Measurements from ENCODE around the gene KLHL29. TPM values are rescaled to one million over a fixed set of nuclear protein-coding genes. Genes with fewer than 3 reads are reported as not detected.

KLHL29 gene
- total and polyA plus RNA-seq, 8 donors = 0.91 to 6.6 (median 2.6) TPM

GRCh38 chr2:23482188-23482587 is 97.2 kb downstream of the KLHL29 start:
- Histone ChIP-seq H3K27me3 (no peaks in the 10 kb centered on the region), H3K4me1 (no peaks in the 10 kb centered on the region), H3K4me3 (no peak overlapping the region), H3K27ac (peak overlapping the region in 1 of 4 donors; percentile 66), H3K36me3 (no peaks in the 10 kb centered on the region), H3K9me3 (no peaks in the 10 kb centered on the region)
- WGBS, 2 donors = 55 to 58% methylated on average over 9 of the region's 9 CpGs
- ATAC-seq = no peak
- no peak for DNase-seq
- intact Hi-C loops (cut with DNase I) = no loop called here
- FAIRE-seq = no peak
- no peak for TF ChIP-seq CTCF (IDR thresholded peaks at IDR 0.05)

GRCh38 chr2:23482607-23483006 is 97.6 kb downstream of the KLHL29 start:
- FAIRE-seq (no peak), DNase-seq (no peak)

GRCh38 chr2:23483791-23484190 is 98.8 kb downstream of the KLHL29 start:
- H3K27ac ChIP-seq = peak overlapping the region in 2 of 4 donors; percentile 31 to 68
- WGBS, 2 donors = 53 to 65% methylated on average over 5 of the region's 5 CpGs
- FAIRE-seq = no peak
- ATAC-seq = no peak
- no peak for TF ChIP-seq CTCF (IDR thresholded peaks at IDR 0.05)
- H3K27me3 ChIP-seq = no peaks in the 10 kb centered on the region
- DNase-seq = no peak
- no peaks in the 10 kb centered on the region for H3K9me3 ChIP-seq
- H3K4me3 ChIP-seq = no peak overlapping the region
- H3K36me3 ChIP-seq = no peaks in the 10 kb centered on the region
- intact Hi-C loops (cut with DNase I) = no loop called here
- H3K4me1 ChIP-seq = no peaks in the 10 kb centered on the region

More at GRCh38 chr2:23482607-23483006, 97.6 kb downstream of the KLHL29 start:
- 70 to 77% methylated on average over 6 of the region's 6 CpGs for WGBS, 2 donors
- H3K27ac ChIP-seq = no peak overlapping the region
- H3K4me1 ChIP-seq = no peaks in the 10 kb centered on the region
- intact Hi-C loops (cut with DNase I) = no loop called here
- no peaks in the 10 kb centered on the region for H3K36me3 ChIP-seq
- H3K9me3 ChIP-seq = no peaks in the 10 kb centered on the region
- no peak overlapping the region for H3K4me3 ChIP-seq
- H3K27me3 ChIP-seq = no peaks in the 10 kb centered on the region
- ATAC-seq = no peak
- TF ChIP-seq CTCF (IDR thresholded peaks at IDR 0.05) = no peak

- intact Hi-C loops (cut with DNase I) = no loop called here
- FAIRE-seq = no peak
- DNase-seq = peak in 2 of 6 donors; percentile 20 to 32
- no peaks in the 10 kb centered on the region for H3K27me3 ChIP-seq
- no peak overlapping the region for H3K4me3 ChIP-seq
- H3K4me1 ChIP-seq = no peaks in the 10 kb centered on the region
- peak; percentile 30 to 82 (median 70) for ATAC-seq
- TF ChIP-seq CTCF (IDR thresholded peaks at IDR 0.05) = no peak
- H3K36me3 ChIP-seq = no peaks in the 10 kb centered on the region
- WGBS, 2 donors = 38 to 44% methylated on average over 8 of the region's 8 CpGs
- no peaks in the 10 kb centered on the region for H3K9me3 ChIP-seq
- peak overlapping the region in 2 of 4 donors; percentile 31 to 68 for H3K27ac ChIP-seq
Observed at GRCh38 chr2:23484275-23484674, 99.3 kb downstream of the KLHL29 start.

GRCh38 chr2:23484767-23485166 is 99.8 kb downstream of the KLHL29 start:
- ATAC-seq (peak in 3 of 4 donors; percentile 7 to 22 (median 19)), DNase-seq (no peak), FAIRE-seq (no peak)
- intact Hi-C loops (cut with DNase I) = no loop called here
- Histone ChIP-seq H3K9me3 (no peaks in the 10 kb centered on the region), H3K4me3 (no peak overlapping the region), H3K27ac (peak overlapping the region in 2 of 4 donors; percentile 31 to 68), H3K4me1 (no peaks in the 10 kb centered on the region), H3K36me3 (no peaks in the 10 kb centered on the region), H3K27me3 (no peaks in the 10 kb centered on the region)
- WGBS, 2 donors = 50 to 58% methylated on average over 5 of the region's 5 CpGs
- no peak for TF ChIP-seq CTCF (IDR thresholded peaks at IDR 0.05)

Data from pancreas (tissue), 10 donors.